ENCODE results near the gene NTSR2. TPM values are rescaled to one million over a fixed set of nuclear protein-coding genes. Genes with fewer than 3 reads are reported as not detected.
"Not testable (repeated sequence)": the region's sequence is repeated elsewhere in the genome, so short reads cannot be mapped to it uniquely, and the experiment has no call there.

Gene NTSR2
- total RNA-seq, 4 donors from 2014 or later, result not detected

DNA sequence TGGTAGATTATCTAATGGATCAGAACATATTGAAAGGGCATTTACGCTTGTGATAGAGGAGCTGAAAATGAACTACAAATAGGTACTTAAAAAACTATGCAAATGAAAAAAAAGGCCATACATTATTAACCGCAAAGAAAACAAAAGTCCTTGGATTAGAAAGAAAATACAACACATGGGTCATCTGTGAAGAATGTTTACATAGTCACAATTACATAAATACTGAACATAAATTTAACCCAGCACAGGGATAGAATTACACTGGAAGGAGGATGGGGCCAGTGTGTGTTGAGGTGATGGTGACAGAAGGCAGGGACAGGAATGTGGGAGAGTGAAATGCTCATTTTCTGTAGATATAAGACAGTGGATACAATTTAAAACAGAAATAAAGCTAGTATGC lies 6.6 kb downstream of the NTSR2 start:
- H3K4me1 ChIP-seq, result no peaks in the 10 kb centered on the region
- no peaks in the 10 kb centered on the region for H3K36me3 ChIP-seq
- in situ Hi-C loops (cut with MboI; ENCODE audit: low pct_ligation_motif_present in 1 of 4, low pct_unique_long_range_greater_than_20kb in 1 of 4, low sequenced_read_pairs in 3 of 4), result no loop called here
- no peaks in the 10 kb centered on the region for H3K9me3 ChIP-seq
- no peak overlapping the region for H3K4me3 ChIP-seq
- TF ChIP-seq EP300 (IDR thresholded peaks at IDR 0.05; ENCODE audit: low read depth), result no peak
- TF ChIP-seq POLR2A (IDR thresholded peaks at IDR 0.05), result no peak
- TF ChIP-seq, protein P1, sequence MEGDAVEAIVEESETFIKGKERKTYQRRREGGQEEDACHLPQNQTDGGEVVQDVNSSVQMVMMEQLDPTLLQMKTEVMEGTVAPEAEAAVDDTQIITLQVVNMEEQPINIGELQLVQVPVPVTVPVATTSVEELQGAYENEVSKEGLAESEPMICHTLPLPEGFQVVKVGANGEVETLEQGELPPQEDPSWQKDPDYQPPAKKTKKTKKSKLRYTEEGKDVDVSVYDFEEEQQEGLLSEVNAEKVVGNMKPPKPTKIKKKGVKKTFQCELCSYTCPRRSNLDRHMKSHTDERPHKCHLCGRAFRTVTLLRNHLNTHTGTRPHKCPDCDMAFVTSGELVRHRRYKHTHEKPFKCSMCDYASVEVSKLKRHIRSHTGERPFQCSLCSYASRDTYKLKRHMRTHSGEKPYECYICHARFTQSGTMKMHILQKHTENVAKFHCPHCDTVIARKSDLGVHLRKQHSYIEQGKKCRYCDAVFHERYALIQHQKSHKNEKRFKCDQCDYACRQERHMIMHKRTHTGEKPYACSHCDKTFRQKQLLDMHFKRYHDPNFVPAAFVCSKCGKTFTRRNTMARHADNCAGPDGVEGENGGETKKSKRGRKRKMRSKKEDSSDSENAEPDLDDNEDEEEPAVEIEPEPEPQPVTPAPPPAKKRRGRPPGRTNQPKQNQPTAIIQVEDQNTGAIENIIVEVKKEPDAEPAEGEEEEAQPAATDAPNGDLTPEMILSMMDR (IDR thresholded peaks at IDR 0.05), result no peak
- TF ChIP-seq POLR2AphosphoS5 (IDR thresholded peaks at IDR 0.05), result no peak
- no peak for DNase-seq
- intact Hi-C loops (cut with DNase I; ENCODE audit: low total_unique reads), result no loop called here
- WGBS, 2 donors (ENCODE audit: low coverage in 1 of 2), result 80 to 84% methylated on average over 2 of the region's 2 CpGs
- H3K27ac ChIP-seq, result no peak overlapping the region
- peaks cover 3% of the 10 kb centered on the region for H3K27me3 ChIP-seq

DNA sequence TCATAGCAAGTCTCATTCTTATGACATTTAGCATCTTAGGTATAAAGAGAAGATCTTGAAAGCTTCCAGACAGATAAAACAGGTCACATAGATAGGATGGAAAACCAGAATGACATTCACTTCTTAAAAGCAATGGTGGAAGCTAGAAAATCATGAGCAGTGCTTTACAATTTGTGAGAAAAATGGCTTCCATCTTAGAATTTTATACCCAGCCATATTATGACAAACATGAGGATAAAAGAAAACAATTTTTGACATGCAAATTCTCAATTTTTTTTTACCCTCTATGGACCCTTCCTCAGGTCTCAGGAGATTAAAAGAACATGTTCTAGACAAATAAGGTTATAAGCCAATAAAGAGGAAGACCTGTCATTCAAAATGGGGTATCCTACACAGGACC lies 7.1 kb downstream of the NTSR2 start:
- Histone ChIP-seq H3K27ac (no peak overlapping the region), H3K27me3 (no peaks in the 10 kb centered on the region), H3K9me3 (no peaks in the 10 kb centered on the region), H3K4me3 (no peak overlapping the region), H3K4me1 (no peaks in the 10 kb centered on the region), H3K36me3 (no peaks in the 10 kb centered on the region)
- DNase-seq, result no peak
- in situ Hi-C loops (cut with MboI; ENCODE audit: low pct_ligation_motif_present in 1 of 4, low pct_unique_long_range_greater_than_20kb in 1 of 4, low sequenced_read_pairs in 3 of 4) (no loop called here), intact Hi-C loops (cut with DNase I; ENCODE audit: low total_unique reads) (no loop called here)
- TF ChIP-seq, protein P1 (IDR thresholded peaks at IDR 0.05), result no peak
- TF ChIP-seq EP300 (IDR thresholded peaks at IDR 0.05; ENCODE audit: low read depth) (no peak), POLR2A (IDR thresholded peaks at IDR 0.05) (no peak), POLR2AphosphoS5 (IDR thresholded peaks at IDR 0.05) (no peak)

DNA sequence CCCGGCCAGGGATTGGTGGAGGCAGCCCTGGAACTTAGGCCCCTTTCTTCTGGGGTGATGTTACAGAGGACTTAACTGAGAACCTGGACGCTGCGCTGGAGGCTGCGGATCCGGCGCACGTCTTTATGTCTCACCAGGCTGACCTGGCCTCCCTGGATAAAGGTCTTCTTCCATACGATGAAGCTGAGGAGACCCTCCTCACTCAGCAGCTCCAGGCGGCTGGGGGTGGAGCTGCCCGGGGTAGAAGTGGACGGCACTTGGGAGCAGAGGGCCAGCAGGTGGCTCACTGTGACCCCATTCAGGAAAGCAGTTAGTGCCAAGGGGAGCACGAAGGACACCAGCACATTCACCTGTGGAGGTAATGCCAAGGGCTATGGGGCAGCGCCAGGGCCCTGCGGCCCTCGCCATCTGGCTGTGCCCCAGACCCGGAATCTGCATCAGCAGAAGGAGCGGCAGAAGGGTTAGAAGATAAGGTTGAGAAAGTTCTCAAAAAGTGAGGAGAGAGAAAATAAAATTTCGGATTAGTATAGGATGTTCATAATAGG lies 8.0 kb downstream of the NTSR2 start:
- Histone ChIP-seq H3K4me3 (no peak overlapping the region), H3K4me1 (no peaks in the 10 kb centered on the region), H3K36me3 (no peaks in the 10 kb centered on the region), H3K27ac (no peak overlapping the region), H3K27me3 (no peaks in the 10 kb centered on the region), H3K9me3 (no peaks in the 10 kb centered on the region)
- no peak for DNase-seq
- intact Hi-C loops (cut with DNase I; ENCODE audit: low total_unique reads), result no loop called here
- TF ChIP-seq POLR2AphosphoS5 (IDR thresholded peaks at IDR 0.05), result no peak
- TF ChIP-seq, protein P1 (IDR thresholded peaks at IDR 0.05), result no peak
- no peak for TF ChIP-seq EP300 (IDR thresholded peaks at IDR 0.05; ENCODE audit: low read depth)
- no peak for TF ChIP-seq POLR2A (IDR thresholded peaks at IDR 0.05)
- WGBS, 2 donors (ENCODE audit: low coverage in 1 of 2), result 91% methylated on average over 18 of the region's 18 CpGs; no CpG with 5 or more reads in 1 of the 2 donors
- in situ Hi-C loops (cut with MboI; ENCODE audit: low pct_ligation_motif_present in 1 of 4, low pct_unique_long_range_greater_than_20kb in 1 of 4, low sequenced_read_pairs in 3 of 4), result no loop called here

DNA sequence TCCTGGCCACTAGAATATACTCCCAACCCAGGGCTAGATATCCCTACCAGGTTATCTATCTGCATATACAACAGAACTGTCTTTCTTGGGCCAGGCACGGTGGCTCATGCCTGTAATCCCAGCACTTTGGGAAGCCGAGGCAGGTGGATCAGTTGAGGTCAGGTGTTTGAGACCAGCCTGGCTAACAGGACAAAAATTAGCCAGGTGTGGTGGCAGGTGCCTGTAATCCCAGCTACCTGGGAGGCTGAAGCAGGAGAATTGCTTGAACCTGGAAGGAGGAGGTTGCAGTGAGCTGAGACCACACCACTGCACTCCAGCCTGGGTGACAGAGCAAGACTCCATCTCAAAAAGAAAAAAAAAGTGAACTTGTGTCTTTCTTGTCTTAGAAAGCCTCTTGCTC lies 9.6 kb downstream of the NTSR2 start:
- H3K36me3 ChIP-seq; H3K4me1 ChIP-seq; DNase-seq; in situ Hi-C loops (cut with MboI; ENCODE audit: low pct_ligation_motif_present in 1 of 4, low pct_unique_long_range_greater_than_20kb in 1 of 4, low sequenced_read_pairs in 3 of 4); H3K27ac ChIP-seq; intact Hi-C loops (cut with DNase I; ENCODE audit: low total_unique reads); H3K4me3 ChIP-seq; H3K9me3 ChIP-seq; H3K27me3 ChIP-seq: not testable (repeated sequence)
- WGBS, 2 donors (ENCODE audit: low coverage in 1 of 2), result 81% methylated on average over 2 of the region's 2 CpGs; no CpG with 5 or more reads in 1 of the 2 donors

DNA sequence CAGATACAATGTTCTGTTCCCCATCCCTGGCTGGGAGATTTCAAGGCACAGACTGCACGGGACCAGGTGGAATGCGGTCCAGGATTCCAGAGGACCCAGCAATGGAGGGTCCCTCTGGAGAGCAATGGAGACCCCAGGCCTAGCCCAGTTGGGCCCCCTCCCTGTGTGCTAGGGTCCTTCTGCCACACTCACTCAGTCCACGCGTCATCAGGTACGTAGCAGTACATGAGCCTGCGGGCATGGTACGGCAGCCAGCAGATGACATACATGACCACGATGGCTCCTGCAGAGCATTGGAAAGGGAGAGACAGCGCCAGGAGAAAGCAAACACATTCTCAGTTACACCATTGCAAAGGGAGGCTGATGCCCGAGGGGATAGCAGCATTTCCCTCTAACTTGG lies 10.1 kb downstream of the NTSR2 start:
- no peak overlapping the region for H3K4me3 ChIP-seq

More for the DNA sequence above, 10.1 kb downstream of the NTSR2 start:
- Histone ChIP-seq H3K27ac (no peak overlapping the region), H3K36me3 (no peaks in the 10 kb centered on the region), H3K9me3 (no peaks in the 10 kb centered on the region), H3K4me1 (no peaks in the 10 kb centered on the region), H3K27me3 (no peaks in the 10 kb centered on the region)
- in situ Hi-C loops (cut with MboI; ENCODE audit: low pct_ligation_motif_present in 1 of 4, low pct_unique_long_range_greater_than_20kb in 1 of 4, low sequenced_read_pairs in 3 of 4), result no loop called here
- WGBS, 2 donors (ENCODE audit: low coverage in 1 of 2), result 90% methylated on average over 10 of the region's 10 CpGs; no CpG with 5 or more reads in 1 of the 2 donors
- DNase-seq, result no peak
- intact Hi-C loops (cut with DNase I; ENCODE audit: low total_unique reads), result no loop called here
- TF ChIP-seq POLR2A (IDR thresholded peaks at IDR 0.05) (no peak), POLR2AphosphoS5 (IDR thresholded peaks at IDR 0.05) (no peak), EP300 (IDR thresholded peaks at IDR 0.05; ENCODE audit: low read depth) (no peak)
- TF ChIP-seq, protein P1 (IDR thresholded peaks at IDR 0.05), result no peak

Measured in transverse colon (tissue), 4 donors.